Activated CD4-positive, alpha-beta T cell treated with anti-CD3 and anti-CD28 coated beads for 36 hours (primary cell): ENCODE data around the gene CHRDL2. TPM values are rescaled to one million over a fixed set of nuclear protein-coding genes. Genes with fewer than 3 reads are reported as not detected.
"Not testable (repeated sequence)": the region's sequence is repeated elsewhere in the genome, so short reads cannot be mapped to it uniquely, and the experiment has no call there.

Experiments used
- ATAC-seq: fragments of 200-7000 bp; cut with Tn5 transposase; one replicate; pipeline ENCODE4 v1.10.0; 2021; ENCODE audit warnings: mild to moderate bottlenecking, moderate library complexity
- CTCF ChIA-PET: fragments of 350-600 bp; sonication (Branson Sonifier 250); formaldehyde crosslinking; loops from one replicate; lab custom pipeline; 2021; ENCODE audit warnings: antibody characterized with exemption; lab: Charles Lee
- POLR2A ChIA-PET: fragments of 350-600 bp; sonication (Branson Sonifier 250); formaldehyde crosslinking; loops from one replicate; lab custom pipeline; 2021; ENCODE audit warnings: antibody characterized with exemption, inconsistent platforms; lab: Charles Lee
- DNase-seq: peaks from one replicate; pipeline ENCODE4 v3.0.0-alpha.2; 2020
- H3K27ac Mint-ChIP-seq: one replicate; pipeline ENCODE4 v1.8.0; 2021; ENCODE audit warnings: mixed read lengths
- H3K27me3 Mint-ChIP-seq: one replicate; pipeline ENCODE4 v1.8.0; 2021; ENCODE audit warnings: mixed read lengths
- H3K36me3 Mint-ChIP-seq: one replicate; pipeline ENCODE4 v1.8.0; 2021; ENCODE audit warnings: low read depth, mixed read lengths
- H3K4me1 Mint-ChIP-seq: one replicate; pipeline ENCODE4 v1.8.0; 2021; ENCODE audit warnings: mixed read lengths
- H3K4me3 Mint-ChIP-seq: one replicate; pipeline ENCODE4 v1.8.0; 2021; ENCODE audit warnings: mild to moderate bottlenecking, moderate library complexity, mixed read lengths
- H3K9me3 Mint-ChIP-seq: one replicate; pipeline ENCODE4 v1.8.0; 2021; ENCODE audit warnings: low read depth, mixed read lengths
- intact Hi-C, 2 experiments: fragments of 100-400 bp; cut with DNase I in 1 of 2; cut with micrococcal nuclease in 1 of 2; formaldehyde crosslinking; loops; one replicate each; pipeline versions ENCODE4 v1.14.2 to v1.15.1; 2022 to 2024; cut with DNase I, micrococcal nuclease
- total RNA-seq, 2 experiments: library from RNA; stranded (reverse); gene quantifications; one replicate each; pipeline ENCODE4 v1.2.3, GENCODE V29; 2021

CHRDL2 gene
- total RNA-seq, 2 experiments from 2014 or later: not detected

- H3K4me3 Mint-ChIP-seq, H3K27me3 Mint-ChIP-seq, H3K9me3 Mint-ChIP-seq, intact Hi-C loops: not testable (repeated sequence)
- H3K36me3 Mint-ChIP-seq: peaks cover 13% of the 10 kb centered on the region
- ChIA-PET CTCF (interaction anchor here (1.0 to 2.5 kb wide), 2 partner anchors 12 to 67 kb away, joined by 3 to 6 read pairs; no protein-coding TSS in a partner anchor), POLR2A (interaction anchor here (0.7 to 0.8 kb wide), 2 partner anchors 180 to 977 kb away, joined by 3 read pairs; partner anchors contain the start of genes SPCS2 and XRRA1)
- peak; percentile 72 for DNase-seq
- peak overlapping the region; percentile 39 for H3K27ac Mint-ChIP-seq
- ATAC-seq: peak; percentile 95
- peaks cover 30% of the 10 kb centered on the region for H3K4me1 Mint-ChIP-seq
Observed at GRCh38 chr11:74768172-74768651, 37.0 kb upstream of the CHRDL2 start.

GRCh38 chr11:74766905-74767304 is 35.7 kb upstream of the CHRDL2 start:
- peaks cover 21% of the 10 kb centered on the region for H3K36me3 Mint-ChIP-seq
- CTCF ChIA-PET: no interaction called here

GRCh38 chr11:74756571-74756970 is 25.3 kb upstream of the CHRDL2 start:
- intact Hi-C loops: no loop called here
- peaks cover 4% of the 10 kb centered on the region for H3K9me3 Mint-ChIP-seq
- no peak for ATAC-seq
- CTCF ChIA-PET: no interaction called here
- no peak for DNase-seq
- H3K27ac Mint-ChIP-seq: no peak overlapping the region
- peaks cover 26% of the 10 kb centered on the region for H3K4me1 Mint-ChIP-seq
- no peaks in the 10 kb centered on the region for H3K27me3 Mint-ChIP-seq
- POLR2A ChIA-PET: no interaction called here
- H3K36me3 Mint-ChIP-seq: peaks cover 7% of the 10 kb centered on the region
- H3K4me3 Mint-ChIP-seq: no peak overlapping the region

More at GRCh38 chr11:74766905-74767304, 35.7 kb upstream of the CHRDL2 start:
- POLR2A ChIA-PET: no interaction called here
- H3K27me3 Mint-ChIP-seq: no peaks in the 10 kb centered on the region
- intact Hi-C loops: no loop called here
- DNase-seq: no peak
- no peak overlapping the region for H3K27ac Mint-ChIP-seq
- H3K9me3 Mint-ChIP-seq: no peaks in the 10 kb centered on the region
- no peak overlapping the region for H3K4me3 Mint-ChIP-seq
- ATAC-seq: no peak
- H3K4me1 Mint-ChIP-seq: peaks cover 36% of the 10 kb centered on the region

- intact Hi-C loops: no loop called here
- Mint-ChIP-seq H3K4me3 (no peak overlapping the region), H3K27me3 (no peaks in the 10 kb centered on the region), H3K36me3 (peaks cover 11% of the 10 kb centered on the region), H3K4me1 (peaks cover 33% of the 10 kb centered on the region), H3K9me3 (peaks cover 4% of the 10 kb centered on the region), H3K27ac (peak overlapping the region; percentile 34)
- ATAC-seq (peak; percentile 70), DNase-seq (no peak)
- ChIA-PET POLR2A (interaction anchor here (0.6 kb wide), 1 partner anchor 10 kb away, joined by 4 read pairs; no protein-coding TSS in a partner anchor), CTCF (interaction anchor here (0.8 to 2.0 kb wide), 2 partner anchors 16 to 17 kb away, joined by 3 to 6 read pairs; no protein-coding TSS in a partner anchor)
Observed at GRCh38 chr11:74755395-74755995, 24.3 kb upstream of the CHRDL2 start.

- no peak overlapping the region for H3K4me3 Mint-ChIP-seq
- H3K9me3 Mint-ChIP-seq: peaks cover 4% of the 10 kb centered on the region
- H3K4me1 Mint-ChIP-seq: peaks cover 38% of the 10 kb centered on the region
- ATAC-seq (peak; percentile 72), DNase-seq (no peak)
- ChIA-PET CTCF (interaction anchor here (1.2 to 2.2 kb wide), 3 partner anchors 11 to 29 kb away, joined by 3 to 6 read pairs (median 4); no protein-coding TSS in a partner anchor), POLR2A (interaction anchor here (0.6 kb wide), 1 partner anchor 9 kb away, joined by 4 read pairs; no protein-coding TSS in a partner anchor)
- H3K36me3 Mint-ChIP-seq: peaks cover 11% of the 10 kb centered on the region
- intact Hi-C loops: no loop called here
- no peak overlapping the region for H3K27ac Mint-ChIP-seq
- H3K27me3 Mint-ChIP-seq: no peaks in the 10 kb centered on the region
Observed at GRCh38 chr11:74754507-74755252, 23.5 kb upstream of the CHRDL2 start.

- ChIA-PET POLR2A (no interaction called here), CTCF (interaction anchor here (0.8 to 1.9 kb wide), 2 partner anchors 12 to 115 kb away, joined by 3 to 10 read pairs; no protein-coding TSS in a partner anchor)
- Mint-ChIP-seq H3K27me3 (no peaks in the 10 kb centered on the region), H3K4me3 (peak overlapping the region; percentile 24), H3K9me3 (peaks cover under 1% of the 10 kb centered on the region), H3K36me3 (peaks cover 7% of the 10 kb centered on the region), H3K4me1 (peaks cover 51% of the 10 kb centered on the region), H3K27ac (no peak overlapping the region)
- ATAC-seq (no peak), DNase-seq (no peak)
- intact Hi-C loops: no loop called here
Observed at GRCh38 chr11:74751303-74751702, 20.1 kb upstream of the CHRDL2 start.

- CTCF ChIA-PET: interaction anchor here (0.6 to 1.9 kb wide), 6 partner anchors 11 to 1152 kb away, joined by 3 to 10 read pairs (median 4); no protein-coding TSS in a partner anchor
- DNase-seq, intact Hi-C loops, H3K36me3 Mint-ChIP-seq, H3K27ac Mint-ChIP-seq, H3K27me3 Mint-ChIP-seq, H3K9me3 Mint-ChIP-seq, ATAC-seq: not testable (repeated sequence)
- H3K4me3 Mint-ChIP-seq: peak overlapping the region; percentile 24
- POLR2A ChIA-PET: interaction anchor here (0.6 kb wide), 1 partner anchor 71 kb away, joined by 5 read pairs; no protein-coding TSS in a partner anchor
- H3K4me1 Mint-ChIP-seq: peaks cover 49% of the 10 kb centered on the region
Observed at GRCh38 chr11:74750598-74750997, 19.4 kb upstream of the CHRDL2 start.

- no peak for DNase-seq
- CTCF ChIA-PET: interaction anchor here (0.6 to 1.9 kb wide), 5 partner anchors 10 to 1151 kb away, joined by 3 to 10 read pairs (median 4); no protein-coding TSS in a partner anchor
- H3K9me3 Mint-ChIP-seq: no peaks in the 10 kb centered on the region
- H3K4me3 Mint-ChIP-seq: peak overlapping the region; percentile 80
- H3K27ac Mint-ChIP-seq: peak overlapping the region; percentile 73
- H3K27me3 Mint-ChIP-seq: no peaks in the 10 kb centered on the region
- no peak for ATAC-seq
- peaks cover 42% of the 10 kb centered on the region for H3K4me1 Mint-ChIP-seq
- POLR2A ChIA-PET: interaction anchor here (0.6 kb wide), 1 partner anchor 71 kb away, joined by 5 read pairs; no protein-coding TSS in a partner anchor
- intact Hi-C loops: loop anchor here in 1 of 2 experiments (1.0 to 10.0 kb wide), 4 partner anchors 199 to 765 kb away; partner anchors contain the start of genes C2CD3, PGM2L1, PPME1 and SPCS2
- peaks cover 7% of the 10 kb centered on the region for H3K36me3 Mint-ChIP-seq
Observed at GRCh38 chr11:74749965-74750296, 18.7 kb upstream of the CHRDL2 start.

GRCh38 chr11:74749127-74749964 is 18.1 kb upstream of the CHRDL2 start:
- POLR2A ChIA-PET: no interaction called here
- H3K9me3 Mint-ChIP-seq: no peaks in the 10 kb centered on the region

More at GRCh38 chr11:74749127-74749964, 18.1 kb upstream of the CHRDL2 start:
- Mint-ChIP-seq H3K36me3 (peaks cover 7% of the 10 kb centered on the region), H3K27me3 (no peaks in the 10 kb centered on the region), H3K4me1 (peaks cover 36% of the 10 kb centered on the region), H3K27ac (peak overlapping the region; percentile 73), H3K4me3 (peak overlapping the region; percentile 80)
- DNase-seq (peak; percentile 72), ATAC-seq (peak; percentile 62)
- CTCF ChIA-PET: interaction anchor here (0.7 to 1.9 kb wide), 7 partner anchors 10 to 1045 kb away, joined by 3 to 10 read pairs (median 4); no protein-coding TSS in a partner anchor
- intact Hi-C loops: loop anchor here in 1 of 2 experiments (1.0 to 10.0 kb wide), 4 partner anchors 200 to 765 kb away; partner anchors contain the start of genes C2CD3, PGM2L1, PPME1 and SPCS2
